ENCODE results near the gene BRWD1. TPM values are rescaled to one million over a fixed set of nuclear protein-coding genes. Genes with fewer than 3 reads are reported as not detected.
A peak's percentile ranks its signal among the peaks of the same experiment; 100 is the strongest.

Gene BRWD1
- total RNA-seq, 3 donors from 2014 or later (not counting 1 experiment from before 2014, with no cell fraction given), result 92.0 to 93.8 (median 93.3) TPM

GRCh38 chr21:39182016-39182415, 131.4 kb downstream of the BRWD1 start:
- Mint-ChIP-seq H3K27ac (peak overlapping the region; percentile 93 to 95), H3K4me3 (peak overlapping the region; percentile 98), H3K36me3 (no peaks in the 10 kb centered on the region), H3K27me3 (ENCODE audit: low read depth in 2 of 2) (no peaks in the 10 kb centered on the region), H3K4me1 (peaks cover 29 to 46% of the 10 kb centered on the region in 2 donors), H3K9me3 (no peaks in the 10 kb centered on the region)
- no peaks in the 10 kb centered on the region for H3K9me3 ChIP-seq (ENCODE audit: control insufficient read depth, insufficient read depth, low read length)
- TF ChIP-seq, protein P1, sequence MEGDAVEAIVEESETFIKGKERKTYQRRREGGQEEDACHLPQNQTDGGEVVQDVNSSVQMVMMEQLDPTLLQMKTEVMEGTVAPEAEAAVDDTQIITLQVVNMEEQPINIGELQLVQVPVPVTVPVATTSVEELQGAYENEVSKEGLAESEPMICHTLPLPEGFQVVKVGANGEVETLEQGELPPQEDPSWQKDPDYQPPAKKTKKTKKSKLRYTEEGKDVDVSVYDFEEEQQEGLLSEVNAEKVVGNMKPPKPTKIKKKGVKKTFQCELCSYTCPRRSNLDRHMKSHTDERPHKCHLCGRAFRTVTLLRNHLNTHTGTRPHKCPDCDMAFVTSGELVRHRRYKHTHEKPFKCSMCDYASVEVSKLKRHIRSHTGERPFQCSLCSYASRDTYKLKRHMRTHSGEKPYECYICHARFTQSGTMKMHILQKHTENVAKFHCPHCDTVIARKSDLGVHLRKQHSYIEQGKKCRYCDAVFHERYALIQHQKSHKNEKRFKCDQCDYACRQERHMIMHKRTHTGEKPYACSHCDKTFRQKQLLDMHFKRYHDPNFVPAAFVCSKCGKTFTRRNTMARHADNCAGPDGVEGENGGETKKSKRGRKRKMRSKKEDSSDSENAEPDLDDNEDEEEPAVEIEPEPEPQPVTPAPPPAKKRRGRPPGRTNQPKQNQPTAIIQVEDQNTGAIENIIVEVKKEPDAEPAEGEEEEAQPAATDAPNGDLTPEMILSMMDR (IDR thresholded peaks at IDR 0.05), result no peak
- intact Hi-C loops (cut with micrococcal nuclease), result loop anchor here (2.0 to 5.0 kb wide), 2 partner anchors 131 to 265 kb away; partner anchors contain the start of genes BRWD1 and LCA5L
- no peak overlapping the region for H3K27ac ChIP-seq (ENCODE audit: low read length)
- DNase-seq (peak in 1 of 2 donors; percentile 7), ATAC-seq (no peak)
- no peaks in the 10 kb centered on the region for H3K27me3 ChIP-seq (ENCODE audit: control insufficient read depth, insufficient read depth, low read length)
- H3K4me3 ChIP-seq (ENCODE audit: low read length), result no peak overlapping the region
- peaks cover 8% of the 10 kb centered on the region for H3K4me1 ChIP-seq (ENCODE audit: control insufficient read depth, insufficient read depth, low read length)
- H3K36me3 ChIP-seq (ENCODE audit: control insufficient read depth, insufficient read depth, low read length), result peaks cover 4% of the 10 kb centered on the region
- 65% methylated on average over 8 of the region's 8 CpGs for WGBS (ENCODE audit: insufficient coverage)

GRCh38 chr21:39181205-39181818, 132.1 kb downstream of the BRWD1 start:
- H3K36me3 Mint-ChIP-seq, result no peaks in the 10 kb centered on the region
- H3K4me1 ChIP-seq (ENCODE audit: control insufficient read depth, insufficient read depth, low read length), result peaks cover 8% of the 10 kb centered on the region
- WGBS (ENCODE audit: insufficient coverage), result 95% methylated on average over 4 of the region's 4 CpGs
- no peaks in the 10 kb centered on the region for H3K9me3 Mint-ChIP-seq
- DNase-seq (no peak), ATAC-seq (no peak)
- H3K4me1 Mint-ChIP-seq, result peaks cover 29 to 38% of the 10 kb centered on the region in 2 donors
- H3K27ac Mint-ChIP-seq, result peak overlapping the region in 1 of 2 donors; percentile 93
- intact Hi-C loops (cut with micrococcal nuclease), result loop anchor here (5.0 kb wide), 1 partner anchor 266 kb away; the partner anchor contains the start of gene LCA5L
- H3K27ac ChIP-seq (ENCODE audit: low read length), result no peak overlapping the region
- H3K27me3 ChIP-seq (ENCODE audit: control insufficient read depth, insufficient read depth, low read length), result no peaks in the 10 kb centered on the region
- TF ChIP-seq, protein P1 (IDR thresholded peaks at IDR 0.05), result no peak
- H3K36me3 ChIP-seq (ENCODE audit: control insufficient read depth, insufficient read depth, low read length), result peaks cover 7% of the 10 kb centered on the region
- H3K4me3 Mint-ChIP-seq, result peak overlapping the region; percentile 98
- no peaks in the 10 kb centered on the region for H3K9me3 ChIP-seq (ENCODE audit: control insufficient read depth, insufficient read depth, low read length)
- no peaks in the 10 kb centered on the region for H3K27me3 Mint-ChIP-seq (ENCODE audit: low read depth in 2 of 2)
- H3K4me3 ChIP-seq (ENCODE audit: low read length), result no peak overlapping the region

- DNase-seq, result peak in 1 of 2 donors; percentile 42
These were observed 132.9 kb downstream of the BRWD1 start for GRCh38 chr21:39180429-39181019.

More at GRCh38 chr21:39180429-39181019, 132.9 kb downstream of the BRWD1 start:
- WGBS (ENCODE audit: insufficient coverage), result 100% methylated on average over 2 of the region's 2 CpGs
- ATAC-seq, result no peak
- peaks cover 8% of the 10 kb centered on the region for H3K4me1 ChIP-seq (ENCODE audit: control insufficient read depth, insufficient read depth, low read length)
- intact Hi-C loops (cut with micrococcal nuclease), result loop anchor here (5.0 kb wide), 1 partner anchor 267 kb away; the partner anchor contains the start of gene LCA5L
- Mint-ChIP-seq H3K27ac (no peak overlapping the region), H3K4me1 (peaks cover 29 to 43% of the 10 kb centered on the region in 2 donors), H3K4me3 (peak overlapping the region; percentile 53), H3K36me3 (no peaks in the 10 kb centered on the region), H3K9me3 (no peaks in the 10 kb centered on the region), H3K27me3 (ENCODE audit: low read depth in 2 of 2) (no peaks in the 10 kb centered on the region)
- H3K4me3 ChIP-seq (ENCODE audit: low read length), result no peak overlapping the region
- peaks cover 10% of the 10 kb centered on the region for H3K36me3 ChIP-seq (ENCODE audit: control insufficient read depth, insufficient read depth, low read length)
- TF ChIP-seq, protein P1 (IDR thresholded peaks at IDR 0.05), result no peak
- no peaks in the 10 kb centered on the region for H3K27me3 ChIP-seq (ENCODE audit: control insufficient read depth, insufficient read depth, low read length)
- no peaks in the 10 kb centered on the region for H3K9me3 ChIP-seq (ENCODE audit: control insufficient read depth, insufficient read depth, low read length)
- H3K27ac ChIP-seq (ENCODE audit: low read length), result no peak overlapping the region

Measured in natural killer cell (primary cell).